8988T (cell line): ENCODE results near the gene KCNT2.
"Not testable (repeated sequence)": the region's sequence is repeated elsewhere in the genome, so short reads cannot be mapped to it uniquely, and the experiment has no call there.

Experiments used
- DNase-seq: peaks from one replicate; pipeline ENCODE4 v3.0.0; 2011

The KCNT2 gene

GRCh38 chr1:196590012-196590708 lies 18.1 kb downstream of the KCNT2 start:
- DNase-seq: no peak

GRCh38 chr1:196584696-196585095 lies 23.5 kb downstream of the KCNT2 start:
- DNase-seq: no peak

- DNase-seq: no peak
Measured at GRCh38 chr1:196577386-196577785, 30.9 kb downstream of the KCNT2 start.

- DNase-seq: no peak
Measured at GRCh38 chr1:196573226-196573625, 35.0 kb downstream of the KCNT2 start.

- DNase-seq: no peak
Measured at GRCh38 chr1:196567238-196567637, 41.0 kb downstream of the KCNT2 start.

- no peak for DNase-seq
Measured at GRCh38 chr1:196563768-196564167, 44.5 kb downstream of the KCNT2 start.

- DNase-seq: no peak
Measured at GRCh38 chr1:196559314-196559713, 48.9 kb downstream of the KCNT2 start.

GRCh38 chr1:196558411-196558810 lies 49.8 kb downstream of the KCNT2 start:
- DNase-seq: no peak

- DNase-seq: no peak
Measured at GRCh38 chr1:196557797-196558196, 50.4 kb downstream of the KCNT2 start.

GRCh38 chr1:196550731-196551130 lies 57.5 kb downstream of the KCNT2 start:
- DNase-seq: no peak

GRCh38 chr1:196546272-196547111 lies 61.7 kb downstream of the KCNT2 start:
- DNase-seq: no peak

GRCh38 chr1:196545222-196545621 lies 63.0 kb downstream of the KCNT2 start:
- no peak for DNase-seq

GRCh38 chr1:196544617-196545016 lies 63.6 kb downstream of the KCNT2 start:
- DNase-seq: no peak

- no peak for DNase-seq
Measured at GRCh38 chr1:196543833-196544232, 64.4 kb downstream of the KCNT2 start.

GRCh38 chr1:196538473-196538872 lies 69.8 kb downstream of the KCNT2 start:
- DNase-seq: no peak

GRCh38 chr1:196535727-196536126 lies 72.5 kb downstream of the KCNT2 start:
- DNase-seq: no peak

- DNase-seq: no peak
Measured at GRCh38 chr1:196531737-196532524, 76.3 kb downstream of the KCNT2 start.

- DNase-seq: no peak
Measured at GRCh38 chr1:196527919-196528318, 80.3 kb downstream of the KCNT2 start.

GRCh38 chr1:196522574-196523345 lies 85.5 kb downstream of the KCNT2 start:
- DNase-seq: not testable (repeated sequence)

GRCh38 chr1:196517193-196517592 lies 91.0 kb downstream of the KCNT2 start:
- DNase-seq: no peak

GRCh38 chr1:196516373-196516772 lies 91.9 kb downstream of the KCNT2 start:
- no peak for DNase-seq

- no peak for DNase-seq
Measured at GRCh38 chr1:196515904-196516303, 92.3 kb downstream of the KCNT2 start.

GRCh38 chr1:196513821-196514220 lies 94.4 kb downstream of the KCNT2 start:
- no peak for DNase-seq
